Right renal cortex interstitium (tissue), 3 donors: Measurements from ENCODE around the gene NADK. TPM values are rescaled to one million over a fixed set of nuclear protein-coding genes. Genes with fewer than 3 reads are reported as not detected.
A peak's percentile ranks its signal among the peaks of the same experiment; 100 is the strongest.
"Not testable (repeated sequence)": the region's sequence is repeated elsewhere in the genome, so short reads cannot be mapped to it uniquely, and the experiment has no call there.

Experiments used
- DNase-seq, 3 donors: peaks; one replicate each; pipeline ENCODE4 v3.0.0-alpha.2; 2013; ENCODE audit warnings: low read depth in 3 of 3, low spot score in 2 of 3
- polyA plus RNA-seq, 3 donors: library from polyadenylated mRNA; unstranded; fragments of 120-200 nt; gene quantifications; one replicate each; pipeline ENCODE4 v1.2.1, GENCODE V29; 2013; ENCODE audit not compliant: insufficient read length in 3 of 3

The NADK gene
- polyA plus RNA-seq, 3 donors: 35.4 to 40.0 (median 39.3) TPM

DNA sequence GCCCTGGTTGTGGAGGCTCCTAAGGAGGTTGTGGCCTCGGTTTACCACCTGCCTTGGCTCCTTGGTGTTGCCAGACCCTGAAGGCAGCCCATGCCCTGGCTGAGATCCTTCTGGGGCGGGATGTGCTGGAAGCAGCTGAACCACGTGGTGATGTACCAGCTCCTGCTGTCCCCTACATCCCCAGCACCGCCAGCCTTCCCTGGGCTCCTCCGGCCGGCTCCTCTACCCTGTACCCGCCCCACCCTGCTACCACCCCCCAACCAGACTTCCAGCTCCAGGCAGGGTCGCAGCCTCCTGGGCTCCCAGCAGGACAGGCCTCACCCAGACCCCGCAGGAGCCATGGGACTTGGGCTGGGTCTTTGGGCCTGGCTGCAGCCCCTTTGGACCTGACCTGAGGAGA, 28.3 kb downstream of the NADK start:
- DNase-seq: not testable (repeated sequence)

DNA sequence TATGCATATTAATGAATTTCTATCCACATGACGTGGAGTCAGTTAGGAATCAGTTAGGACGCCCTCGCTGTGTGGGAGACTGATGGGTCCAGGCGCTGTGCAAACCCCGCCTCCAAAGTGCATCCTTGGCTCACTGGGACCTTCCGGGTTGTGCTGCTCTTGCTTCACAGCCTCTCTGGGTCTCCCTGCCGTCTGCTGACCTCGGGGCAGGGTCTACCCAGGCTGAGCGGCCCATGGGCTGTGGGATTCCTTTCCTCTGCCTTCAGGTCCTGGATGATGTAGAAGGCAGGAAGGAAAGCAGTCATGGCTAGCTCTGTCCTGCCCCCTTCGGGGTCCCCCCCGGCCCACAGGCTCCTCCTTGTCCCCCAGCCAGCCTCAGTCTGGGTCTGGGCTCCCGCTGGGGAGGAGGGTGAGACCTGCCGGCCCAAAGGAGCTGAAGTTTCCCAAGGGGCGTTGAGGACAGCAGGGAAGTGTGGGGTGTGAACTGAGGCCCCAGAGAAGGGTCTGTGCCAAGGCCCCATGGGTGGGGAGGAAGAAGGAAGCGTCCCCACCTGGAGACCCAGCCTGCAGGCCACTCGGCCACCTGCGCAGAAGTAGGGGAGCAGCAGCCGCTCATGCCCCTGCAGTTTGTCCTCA, 29.5 kb downstream of the NADK start:
- DNase-seq: no peak

GRCh38 chr1:1746566-1746909, 31.7 kb downstream of the NADK start:
- not testable (repeated sequence) for DNase-seq

DNA sequence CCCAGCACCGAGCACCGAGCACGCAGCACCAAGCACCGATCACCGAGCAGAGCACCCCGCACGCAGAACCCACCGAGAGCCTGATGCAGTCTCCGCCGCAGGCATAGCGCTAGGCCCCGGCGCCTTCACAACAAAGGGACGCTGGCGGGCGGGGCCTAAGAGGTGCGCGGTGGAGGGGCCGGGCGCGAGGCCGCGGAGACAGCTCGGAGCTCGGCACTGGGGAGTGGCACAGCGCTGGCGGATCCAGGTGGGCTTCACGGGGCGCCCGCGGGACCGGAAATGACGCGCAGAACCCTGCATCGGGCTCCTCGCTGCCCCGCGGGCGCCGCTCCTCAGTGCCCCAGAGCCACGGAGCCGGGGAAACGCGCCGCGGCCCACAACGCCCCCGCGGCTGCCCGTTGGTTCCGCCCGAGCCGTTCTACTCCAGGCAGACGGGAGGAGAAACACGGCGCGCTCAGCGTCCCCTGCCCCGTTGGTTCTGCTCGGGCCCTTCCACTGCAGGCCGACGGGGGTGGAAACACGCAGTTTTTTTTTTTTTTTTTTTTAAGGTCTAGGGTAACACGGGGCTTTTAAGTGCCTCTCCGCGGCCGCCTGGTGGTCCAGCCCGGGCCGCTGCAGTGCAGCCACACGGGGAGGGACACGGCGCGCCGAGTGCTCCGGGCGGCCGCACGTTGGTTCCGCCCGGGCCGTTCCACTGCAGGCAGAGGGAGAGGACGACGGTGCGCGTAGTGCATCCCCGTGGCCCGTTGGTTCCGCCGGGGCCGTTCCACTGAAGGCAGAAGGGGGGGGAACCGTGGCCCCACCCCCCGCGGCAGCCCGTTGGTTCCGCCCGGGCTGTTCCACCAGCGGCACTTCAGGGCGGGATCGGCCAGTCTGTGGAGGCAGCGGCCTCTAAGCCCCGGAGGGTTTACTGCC, 32.4 kb downstream of the NADK start:
- peak in 2 of 3 donors; percentile 32 to 67 for DNase-seq

- DNase-seq: not testable (repeated sequence)
Measured at GRCh38 chr1:1742529-1742928, 35.7 kb downstream of the NADK start.

GRCh38 chr1:1741013-1741412, 37.3 kb downstream of the NADK start:
- DNase-seq: not testable (repeated sequence)

GRCh38 chr1:1738799-1739337, 39.4 kb downstream of the NADK start:
- DNase-seq: not testable (repeated sequence)

GRCh38 chr1:1737675-1738590, 40.3 kb downstream of the NADK start:
- DNase-seq: not testable (repeated sequence)

GRCh38 chr1:1732381-1732780, 45.9 kb downstream of the NADK start:
- no peak for DNase-seq

DNA sequence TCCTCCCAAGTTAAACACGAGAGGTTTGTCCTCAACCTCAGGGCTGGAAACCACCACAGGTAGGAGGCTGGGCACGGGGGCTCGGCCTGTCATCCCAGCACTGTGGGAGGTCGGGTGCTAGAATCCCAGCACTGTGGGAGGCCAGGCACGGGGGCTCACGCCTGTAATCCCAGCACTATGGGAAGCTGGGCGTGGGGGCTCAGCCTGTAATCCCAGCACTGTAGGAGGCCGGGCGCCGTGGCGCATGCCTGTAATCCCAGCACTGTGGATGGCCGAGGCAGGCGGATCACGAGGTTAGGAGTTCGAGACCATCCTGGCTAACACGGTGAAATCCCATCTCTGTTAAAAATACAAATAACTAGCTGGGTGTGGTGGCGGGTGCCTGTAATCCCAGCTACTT, 47.4 kb downstream of the NADK start:
- no peak for DNase-seq

DNA sequence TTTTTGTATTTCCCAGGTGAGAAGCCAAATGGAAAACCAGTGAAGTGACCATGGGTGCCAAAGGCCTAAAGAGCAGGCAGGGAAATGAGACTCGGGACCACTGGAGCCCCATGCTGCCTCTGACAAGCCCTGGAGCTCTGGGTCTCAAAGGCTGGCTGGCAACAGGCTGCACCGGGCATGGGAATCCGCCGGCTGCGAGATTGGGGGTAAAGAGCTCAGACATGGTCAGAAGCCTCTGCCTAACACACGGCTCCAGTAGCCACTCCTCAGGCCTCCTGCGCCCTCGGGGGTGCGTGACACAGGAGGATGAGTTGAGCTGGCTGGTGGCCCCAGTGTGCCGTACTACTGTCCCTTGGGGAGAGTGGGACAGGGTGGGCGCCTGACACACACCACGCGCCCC, 48.0 kb downstream of the NADK start:
- not testable (repeated sequence) for DNase-seq

- DNase-seq: not testable (repeated sequence)
Measured at GRCh38 chr1:1729116-1729816, 49.0 kb downstream of the NADK start.

GRCh38 chr1:1728308-1729005, 49.8 kb downstream of the NADK start:
- not testable (repeated sequence) for DNase-seq

DNA sequence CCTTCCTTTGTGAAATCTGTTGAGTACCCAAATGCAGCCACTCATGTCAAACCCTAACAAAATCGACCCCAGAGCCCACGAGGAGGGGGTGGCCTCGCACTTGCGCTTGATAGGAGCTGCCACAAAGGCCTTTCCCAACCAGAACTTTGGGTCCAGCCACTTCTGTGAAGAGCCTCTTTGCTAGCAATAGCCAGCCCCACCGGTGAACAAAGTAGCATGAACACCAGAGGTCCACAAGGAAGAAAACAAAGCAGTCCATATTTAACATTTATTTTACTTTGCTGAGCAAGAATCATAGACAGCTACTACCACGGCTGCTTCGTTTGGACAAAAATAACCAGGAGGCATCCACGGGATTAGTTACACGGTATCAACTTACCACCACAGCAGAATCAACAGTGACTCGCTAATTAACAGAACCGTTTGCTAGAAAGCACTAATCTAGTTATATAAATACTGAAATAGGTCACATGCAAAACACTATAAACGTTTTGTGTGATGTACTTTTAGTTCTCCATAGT, 51.1 kb downstream of the NADK start:
- DNase-seq: not testable (repeated sequence)

- DNase-seq: not testable (repeated sequence)
Measured at GRCh38 chr1:1726088-1726487, 52.2 kb downstream of the NADK start.

DNA sequence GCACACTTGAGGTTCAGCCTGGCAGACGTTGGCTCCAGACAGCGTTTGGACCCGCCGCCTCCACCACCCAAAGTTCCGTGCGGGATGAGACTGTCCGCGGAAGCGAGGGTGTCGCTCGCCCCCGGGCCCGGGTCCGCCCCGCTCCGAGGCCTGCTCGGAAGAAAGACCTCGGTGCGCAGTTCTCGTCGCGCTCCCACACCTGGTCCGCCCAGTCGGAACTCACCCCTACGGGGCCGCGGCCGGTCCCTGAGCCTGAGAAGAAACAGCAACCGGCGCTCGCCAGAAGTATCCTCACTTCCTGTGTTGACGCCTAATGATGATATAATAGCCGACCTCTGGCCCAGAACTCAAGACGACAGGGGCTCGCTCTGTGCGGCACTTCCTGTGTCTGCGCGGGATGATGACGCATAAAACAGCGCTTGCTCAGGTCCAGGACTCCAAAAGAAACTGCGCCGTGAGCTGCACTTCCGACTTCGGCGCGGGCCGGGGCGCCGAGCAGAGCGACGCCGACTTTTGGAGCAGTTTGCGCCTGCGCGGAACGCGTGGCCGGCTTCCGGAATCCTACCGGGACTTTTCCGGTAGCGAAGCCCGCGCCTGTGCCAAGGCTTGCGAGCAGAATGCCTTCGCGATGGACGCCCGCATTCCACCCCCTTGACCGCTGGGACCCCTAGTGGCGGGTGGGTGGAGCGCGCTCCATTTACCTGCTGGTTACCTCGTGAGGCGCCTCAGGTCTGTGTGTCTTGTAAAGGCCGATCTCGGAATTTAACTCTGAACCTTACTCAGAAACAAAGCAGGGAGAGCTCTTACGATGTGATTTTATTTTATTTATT, 54.0 kb downstream of the NADK start, which contains the start of gene CDK11A:
CDK11A (minus strand) TSS at position 323 of the 830 bp plus-strand sequence. CDS start 1,539 bp downstream, outside the sequence.
- peak; percentile 99 to 100 (median 99) for DNase-seq

DNA sequence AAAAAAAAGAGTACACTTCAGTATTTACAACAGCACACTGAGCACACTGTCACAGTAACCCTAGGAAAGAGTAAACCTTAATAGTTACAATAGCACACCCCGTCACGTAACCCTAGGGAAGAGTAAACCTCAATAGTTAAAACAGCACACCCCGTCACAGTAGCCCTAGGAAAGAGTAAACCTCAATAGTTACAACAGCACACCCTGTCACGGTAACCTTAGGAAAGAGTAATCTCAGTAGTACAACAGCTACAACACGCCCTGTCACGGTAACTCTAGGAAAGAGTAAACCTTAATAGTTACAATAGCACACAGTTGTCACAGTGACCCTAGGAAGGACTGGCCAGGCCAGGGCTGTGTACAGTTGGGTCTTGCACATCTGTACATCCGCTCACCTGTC, 57.1 kb downstream of the NADK start:
- DNase-seq: no peak
